ENCODE measurements around the gene SPATA13.

SPATA13 gene

DNA sequence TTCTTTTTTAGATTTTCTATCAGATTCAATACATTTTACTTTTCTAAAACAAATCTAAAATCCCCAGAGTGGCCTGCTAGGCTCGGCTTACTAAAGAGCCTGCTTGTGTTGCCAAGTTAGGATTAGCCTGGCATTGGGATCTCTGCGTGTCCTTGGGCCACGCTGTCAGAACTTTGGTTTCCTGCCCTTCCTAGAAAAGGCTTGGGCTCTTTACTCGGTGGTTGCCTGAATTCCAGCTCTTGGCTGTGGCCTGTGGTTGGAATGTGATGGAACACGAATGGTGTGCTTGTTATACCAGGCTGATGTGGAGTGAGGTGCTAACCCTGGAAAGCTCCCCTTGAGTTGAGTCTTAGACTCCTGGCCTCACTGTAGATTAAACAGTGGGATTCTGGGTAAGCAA, 8.5 kb downstream of the SPATA13 start:
- DNase-seq: no peak

DNA sequence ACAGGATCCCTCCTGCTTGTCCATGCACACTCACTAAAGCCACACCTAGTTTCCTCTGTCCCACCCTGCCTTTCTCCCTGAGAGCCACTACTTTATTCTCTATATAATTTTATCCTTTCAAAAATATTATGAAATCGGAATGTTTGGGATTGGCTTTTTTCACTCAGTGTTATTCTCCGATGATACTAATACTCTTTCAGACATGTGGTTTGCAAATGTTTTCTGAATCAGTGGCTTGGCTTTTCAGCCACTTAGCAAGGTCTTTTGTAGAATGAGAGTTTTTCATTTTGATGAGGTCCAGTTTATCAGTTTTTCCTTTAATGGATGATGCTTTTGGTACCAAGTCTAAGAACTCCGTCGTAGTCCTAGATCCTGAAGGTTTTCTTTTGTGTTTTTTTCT, 11.6 kb downstream of the SPATA13 start:
- no peak for DNase-seq

DNA sequence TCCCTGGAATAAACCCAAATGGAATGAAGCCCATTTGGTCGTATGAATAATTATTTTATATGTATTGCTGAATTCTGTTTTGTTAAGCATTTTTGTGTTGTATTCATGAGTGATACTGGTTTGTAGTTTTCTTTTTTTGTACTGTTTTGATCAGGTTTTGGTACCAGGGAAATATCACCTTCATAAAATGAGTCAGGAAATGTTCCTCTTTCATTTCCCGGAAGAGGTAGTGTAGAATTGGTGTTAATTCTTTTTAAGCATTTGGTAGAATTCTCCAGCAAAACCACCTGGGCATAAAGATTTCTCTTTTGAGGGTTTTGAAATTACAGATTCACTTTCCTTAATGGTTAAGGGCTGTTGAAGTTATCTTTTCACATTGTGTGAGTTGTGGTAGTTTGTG, 13.3 kb downstream of the SPATA13 start:
- no peak for DNase-seq

DNA sequence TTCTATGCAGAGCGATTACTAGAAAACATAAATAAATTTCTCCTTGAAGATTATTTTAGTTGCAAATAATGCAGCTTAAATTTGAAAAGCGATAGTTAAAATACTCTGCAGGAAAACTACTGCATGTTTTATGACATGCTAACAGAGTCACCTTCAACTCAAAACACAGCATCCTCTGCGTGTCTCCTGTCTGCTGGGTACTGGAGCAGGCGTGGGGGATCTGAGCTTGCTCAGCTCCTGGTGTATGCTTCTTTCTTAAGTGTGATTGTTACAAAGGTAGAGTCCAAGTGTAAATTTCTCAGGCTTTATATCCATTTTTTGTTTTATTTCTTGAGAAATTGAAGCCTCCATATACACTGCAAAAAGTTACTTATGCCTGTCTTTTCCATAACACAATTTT, 15.3 kb downstream of the SPATA13 start:
- no peak for DNase-seq

DNA sequence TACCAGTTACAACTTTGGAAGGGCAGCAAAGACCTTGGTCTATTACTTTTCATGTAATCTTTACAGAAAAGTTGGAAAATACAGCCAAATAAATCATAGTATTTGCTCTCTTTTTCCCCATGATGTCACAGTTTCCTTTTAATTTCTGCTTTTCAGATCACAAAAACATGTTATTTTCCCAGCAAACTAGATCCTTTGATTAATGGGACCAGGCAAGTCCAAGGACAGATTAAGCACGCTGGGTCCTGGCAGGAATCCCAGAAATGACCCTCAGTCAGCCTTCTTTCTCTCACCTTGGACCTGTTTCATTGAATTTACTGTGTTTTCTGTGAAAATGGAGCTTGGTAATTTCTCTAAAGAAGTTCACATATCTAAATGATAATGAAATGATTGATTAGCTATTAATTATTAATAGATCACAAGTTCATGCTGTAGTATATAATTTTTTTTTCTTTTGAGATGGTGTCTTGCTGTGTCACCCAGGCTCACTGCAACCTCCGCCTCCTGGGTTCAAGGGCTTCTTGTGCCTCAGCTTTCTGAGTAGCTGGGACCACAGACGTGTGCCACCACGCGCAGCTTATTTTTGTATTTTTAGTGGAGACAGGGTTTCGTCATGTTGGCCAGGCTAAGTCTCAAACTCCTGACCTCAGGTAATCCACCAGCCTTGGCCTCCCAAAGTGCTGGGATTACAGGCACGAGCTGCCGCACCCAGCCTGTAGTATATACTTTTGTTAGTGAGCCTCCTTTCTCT, 16.0 kb downstream of the SPATA13 start:
- DNase-seq: no peak

DNA sequence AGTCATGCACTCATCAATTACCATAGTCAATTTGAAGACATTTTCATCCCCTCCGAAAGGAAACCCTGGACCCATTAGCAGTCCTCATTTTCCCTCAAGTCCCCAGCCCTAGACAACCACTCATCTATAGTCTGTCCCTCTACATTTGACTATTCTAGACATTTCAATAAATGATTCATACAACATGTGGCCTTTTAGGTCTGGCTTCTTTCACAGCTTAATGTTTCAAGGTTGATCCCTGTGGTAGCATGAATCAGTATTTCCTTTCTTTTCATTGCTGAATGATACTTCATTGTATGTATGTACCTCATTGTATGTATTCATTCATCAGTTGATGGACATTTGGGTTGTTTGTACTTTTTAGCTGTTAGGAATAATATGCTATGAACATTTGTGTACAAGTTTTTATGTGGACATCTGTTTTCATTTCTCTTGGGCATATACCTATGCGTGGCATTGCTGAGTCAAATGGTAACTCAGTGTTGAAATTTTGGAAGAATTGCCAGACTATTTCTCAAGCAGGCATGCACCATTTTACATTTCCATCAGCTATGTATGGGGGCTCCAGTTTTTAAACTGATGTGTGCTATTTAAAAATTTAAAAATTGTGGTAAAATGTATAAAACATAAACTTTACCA, 18.4 kb downstream of the SPATA13 start:
- DNase-seq: no peak

DNA sequence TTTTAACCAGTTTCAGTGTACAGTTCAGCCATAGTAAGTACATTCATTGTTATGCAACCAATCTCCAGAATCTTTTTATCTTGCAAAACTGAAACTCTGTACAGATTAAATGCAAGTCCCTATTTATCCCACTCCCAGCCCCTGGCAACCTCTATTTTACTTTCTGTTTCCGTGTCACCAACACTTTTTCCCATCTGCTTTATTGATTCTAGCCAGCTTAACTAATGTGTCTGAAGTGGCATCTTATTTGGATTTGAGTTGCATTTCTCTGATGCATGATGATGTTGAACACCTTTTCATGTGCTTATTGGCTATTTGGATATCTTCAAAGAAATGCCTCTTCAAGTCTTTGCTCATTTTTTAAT, 18.9 kb downstream of the SPATA13 start:
- DNase-seq: no peak

DNA sequence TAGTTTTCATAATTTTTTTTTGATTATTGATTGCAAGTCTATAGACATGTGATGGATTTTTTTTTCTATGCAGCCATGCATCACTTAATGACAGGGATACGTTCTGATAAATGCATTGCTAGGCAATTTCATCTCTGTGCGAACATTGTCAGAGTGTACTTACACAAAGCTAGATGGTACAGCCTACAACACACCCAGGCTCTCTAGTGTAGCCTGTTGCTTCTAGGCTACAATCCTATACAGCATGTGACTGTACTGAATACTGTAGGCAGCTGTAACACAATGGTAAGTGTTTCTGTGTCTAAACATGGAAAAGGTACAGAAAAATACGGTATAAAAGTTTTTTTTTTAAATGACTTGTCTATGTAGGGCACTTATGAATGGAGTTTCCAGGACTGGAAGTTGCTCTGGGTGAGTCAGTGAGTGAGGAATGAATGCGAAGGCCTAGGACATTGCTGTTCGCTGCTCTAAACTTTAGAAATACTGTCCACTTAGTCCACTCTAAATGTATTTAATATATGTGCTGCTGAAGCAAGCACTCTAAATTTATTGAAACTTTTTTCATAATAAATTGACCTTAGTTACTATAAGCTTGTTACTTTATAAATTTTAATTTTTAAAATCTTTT, 20.3 kb downstream of the SPATA13 start:
- no peak for DNase-seq

DNA sequence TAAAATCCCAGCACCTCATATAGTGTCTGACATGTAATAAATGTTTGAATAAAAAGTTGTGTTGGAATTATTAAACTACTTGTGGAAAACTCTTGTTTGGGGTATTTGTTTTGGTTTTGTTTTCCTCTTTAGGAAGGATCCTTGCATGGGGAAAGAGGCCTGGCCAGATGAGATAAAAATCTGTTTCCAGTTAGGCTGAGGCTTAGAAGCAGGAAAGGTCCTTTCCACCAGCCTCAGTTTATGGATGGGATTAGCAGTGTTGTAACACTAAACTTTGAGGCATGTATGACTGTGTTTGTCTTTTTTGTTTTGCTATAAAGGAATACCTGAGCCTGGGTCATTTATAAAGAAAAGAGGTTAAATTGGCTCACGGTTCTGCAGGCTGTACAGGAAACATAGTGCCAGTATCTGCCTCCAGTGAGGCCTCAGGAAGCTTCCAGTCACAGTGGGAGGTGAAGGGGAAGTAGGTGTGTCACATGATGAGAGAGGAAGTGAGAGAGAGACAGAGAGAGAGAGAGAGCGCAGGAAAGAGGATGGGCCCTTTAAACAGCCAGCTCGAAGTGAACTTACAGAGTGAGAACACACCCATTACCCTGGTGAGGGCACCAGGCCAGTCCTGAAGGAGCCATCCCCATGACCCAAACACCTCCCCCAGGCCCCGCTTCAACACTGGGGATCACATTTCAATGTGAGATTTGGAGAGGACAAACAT, 21.6 kb downstream of the SPATA13 start:
- DNase-seq: no peak

DNA sequence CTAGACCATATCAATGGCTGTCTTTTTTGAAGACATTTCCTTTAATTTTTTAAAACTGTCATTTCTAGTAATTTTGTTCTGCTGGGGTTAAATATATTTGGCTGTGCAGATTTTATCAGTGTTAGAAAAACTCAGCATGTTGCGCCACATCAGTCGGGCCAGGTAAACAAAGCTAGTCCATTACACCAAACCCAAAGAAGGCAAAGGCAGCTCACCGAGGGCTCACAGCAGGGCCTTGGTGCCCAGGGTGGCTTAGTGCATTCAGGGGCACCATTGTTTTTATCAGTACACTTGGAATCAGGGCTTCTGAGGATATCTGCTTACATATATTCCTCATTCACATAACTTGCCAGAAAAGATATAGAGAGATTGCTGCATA, 22.2 kb downstream of the SPATA13 start:
- DNase-seq: no peak

DNA sequence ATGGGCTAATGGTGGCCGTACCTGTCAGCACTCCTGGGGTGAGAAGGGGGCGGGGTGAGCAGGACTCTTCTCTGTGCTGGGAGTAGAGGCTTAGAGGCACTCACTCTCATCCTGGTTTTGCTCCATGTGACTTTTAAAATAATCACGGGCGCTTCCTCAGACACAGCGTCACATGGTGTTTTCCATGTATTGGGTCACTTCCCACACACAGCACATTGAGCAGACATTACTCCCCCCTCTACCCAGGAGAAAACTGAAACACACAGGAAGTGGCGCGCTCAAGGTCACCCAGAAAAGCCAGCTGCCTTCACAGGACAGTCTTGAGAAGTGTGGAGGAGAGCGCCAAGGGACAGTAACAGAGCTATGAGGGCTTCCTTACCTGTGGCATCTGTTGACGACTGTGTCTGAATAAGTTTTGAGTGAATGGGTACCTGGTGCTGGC, 23.2 kb downstream of the SPATA13 start:
- no peak for DNase-seq

DNA sequence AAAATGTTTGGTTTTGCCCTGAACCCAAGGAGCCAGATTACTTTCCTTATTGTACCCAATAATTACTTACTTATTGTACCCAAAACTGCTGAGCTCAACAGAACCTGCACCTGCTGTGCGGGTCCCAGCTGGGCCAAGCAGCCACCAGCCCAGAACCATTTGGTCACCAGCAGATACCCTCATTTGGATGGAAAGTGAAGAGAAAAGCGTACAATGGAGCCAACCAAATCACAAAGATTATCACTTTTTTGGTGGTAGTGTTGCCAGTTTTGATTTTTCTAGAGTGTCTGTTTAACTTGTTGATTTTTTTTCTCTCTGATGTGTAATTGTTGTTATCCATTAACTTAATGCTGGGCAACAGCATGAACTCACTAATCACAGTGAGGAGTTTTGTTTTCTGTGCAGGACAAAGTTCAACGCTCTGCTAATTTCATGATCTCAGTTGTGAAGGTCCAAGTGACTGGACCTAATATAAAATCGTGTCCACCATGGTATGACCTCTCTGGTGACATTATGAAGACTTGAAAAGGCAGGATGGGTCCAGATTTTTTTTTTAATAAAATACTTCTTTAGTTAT, 23.8 kb downstream of the SPATA13 start:
- DNase-seq: no peak

DNA sequence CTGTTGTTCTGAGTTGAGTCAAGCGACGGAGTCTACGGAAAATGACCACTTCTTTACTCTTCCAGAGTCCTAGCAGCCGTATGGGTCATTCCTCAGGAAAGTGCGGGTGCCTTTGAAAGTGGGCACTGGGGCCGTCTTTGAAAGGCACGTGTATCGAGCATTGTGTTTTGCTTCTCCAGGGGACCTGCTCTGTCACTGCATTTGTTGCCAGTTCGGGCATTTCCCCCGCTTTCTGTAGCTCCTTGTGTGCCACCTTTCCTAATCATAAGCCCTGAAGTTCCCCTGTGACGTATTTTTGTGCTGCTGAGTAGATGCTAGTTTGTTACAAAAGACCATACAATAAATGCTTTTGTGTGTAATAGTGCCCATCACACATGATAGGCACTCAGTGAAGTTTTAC, 24.4 kb downstream of the SPATA13 start:
- DNase-seq: no peak

DNA sequence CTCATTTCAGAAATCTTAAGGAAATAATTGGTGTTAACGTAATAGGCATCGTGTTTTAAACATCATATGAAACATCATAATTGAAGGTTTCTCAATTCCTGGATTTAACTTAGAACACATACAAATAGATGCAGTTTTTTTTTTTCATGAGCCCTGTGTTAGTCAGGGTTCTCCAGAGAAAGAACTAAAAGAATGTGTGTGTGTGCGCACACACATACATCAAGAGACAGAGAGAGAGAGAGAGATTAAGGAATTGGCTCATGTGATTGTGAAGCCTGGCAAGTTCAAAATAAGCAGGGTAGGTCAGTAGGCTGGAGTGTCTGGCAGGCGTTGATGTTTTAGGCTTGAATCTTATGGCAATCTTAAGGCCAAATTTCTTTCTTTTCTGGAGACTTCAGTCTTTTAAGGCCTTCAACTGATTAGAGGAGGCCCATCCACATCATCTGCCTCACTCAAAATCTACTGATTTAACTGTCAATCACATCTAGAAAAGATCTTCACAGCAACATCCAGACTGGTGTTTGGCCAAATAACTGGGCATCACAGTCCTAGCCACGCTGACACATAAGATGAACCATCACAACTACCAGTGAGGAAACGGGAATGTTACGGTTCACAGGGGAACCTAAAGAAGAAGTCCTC, 25.2 kb downstream of the SPATA13 start:
- DNase-seq: no peak

DNA sequence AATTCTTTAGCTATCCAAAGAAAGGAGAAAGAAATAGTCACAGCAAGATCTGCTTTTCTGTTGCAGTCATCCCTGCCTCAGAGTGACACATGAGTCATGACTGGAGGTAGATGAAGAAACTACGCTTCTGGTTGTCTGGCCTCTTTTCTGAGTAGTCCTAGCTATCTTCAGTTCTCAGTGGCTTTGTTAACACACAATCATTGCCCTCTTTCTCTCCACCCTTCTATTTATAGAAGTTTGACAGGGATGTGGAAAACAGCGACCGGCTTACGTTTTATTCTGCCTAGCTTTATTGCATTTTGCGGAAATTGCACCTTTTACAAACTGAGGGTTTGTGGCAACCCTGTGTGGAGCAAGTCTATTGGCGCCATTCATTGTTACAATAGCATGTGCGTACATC, 26.7 kb downstream of the SPATA13 start:
- no peak for DNase-seq

DNA sequence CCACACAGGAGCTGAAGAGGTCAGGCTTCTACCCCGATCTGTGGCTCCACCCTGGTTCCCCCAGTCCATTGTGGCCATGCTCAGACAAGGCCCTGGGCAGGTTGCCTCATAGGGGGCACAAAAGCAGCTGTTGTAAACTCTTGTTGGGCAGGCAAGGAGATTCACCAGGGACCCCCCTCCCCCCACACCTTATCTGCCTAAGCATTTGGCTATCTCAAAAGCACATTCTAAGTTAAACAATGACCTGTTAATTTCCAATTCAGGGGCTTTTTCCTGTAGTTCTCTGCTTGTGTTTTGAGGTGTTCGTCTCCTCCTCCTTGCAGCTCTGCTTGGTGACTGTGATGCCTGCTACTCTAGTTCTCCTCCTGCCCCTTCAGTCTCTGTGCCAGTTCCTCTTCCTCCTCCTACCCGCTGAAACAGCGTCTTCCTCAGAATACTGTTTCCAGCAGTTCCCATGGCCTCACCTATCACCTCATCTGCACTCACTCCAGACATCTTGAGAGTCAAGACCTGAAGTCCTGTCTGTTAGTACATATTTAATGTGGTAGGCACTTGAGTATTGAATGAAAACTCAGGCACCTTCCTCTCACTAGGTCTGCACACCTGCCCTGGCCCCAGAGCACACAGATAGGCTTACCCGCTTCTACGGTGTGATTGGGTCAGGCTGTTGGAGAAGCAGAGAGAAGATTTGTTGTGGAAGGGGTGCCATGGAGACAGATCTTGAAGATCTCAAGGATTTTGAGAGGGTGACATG, 31.7 kb downstream of the SPATA13 start:
- no peak for DNase-seq

DNA sequence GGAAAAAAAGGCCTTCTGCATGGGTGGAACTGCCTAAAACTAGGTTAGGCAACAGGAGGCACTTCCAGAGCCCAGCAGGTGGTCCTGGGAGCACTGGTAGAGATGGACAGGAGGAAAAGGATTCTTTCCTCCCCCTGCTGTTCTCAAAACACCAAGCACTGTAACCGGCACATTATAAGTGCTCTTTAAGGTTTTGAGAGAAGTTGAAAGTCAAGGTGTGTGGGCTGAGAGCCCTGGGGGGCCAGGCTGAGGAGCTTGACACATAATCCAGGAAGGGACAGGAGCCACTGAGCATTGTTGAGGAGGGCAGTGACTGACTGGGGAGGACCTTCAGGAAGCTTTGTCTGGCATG, 32.3 kb downstream of the SPATA13 start:
- no peak for DNase-seq

DNA sequence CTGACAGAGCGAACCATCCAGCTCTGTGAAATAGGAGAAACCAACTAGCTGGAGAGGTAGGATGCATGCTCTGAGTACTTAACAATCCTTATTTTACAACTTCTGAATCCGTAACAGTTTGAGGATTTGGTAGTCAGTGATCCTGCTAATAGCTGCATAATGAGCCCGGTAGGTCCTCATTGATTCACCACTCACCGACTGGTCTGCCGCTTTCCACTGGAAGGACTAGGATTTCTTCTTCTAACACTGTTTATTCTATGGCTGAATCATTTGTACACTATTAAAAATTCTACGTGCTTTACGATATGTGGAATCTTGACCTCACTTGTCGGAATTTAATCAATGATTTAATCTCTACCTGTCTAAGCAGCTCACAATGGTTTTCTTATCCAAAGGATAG, 33.9 kb downstream of the SPATA13 start:
- no peak for DNase-seq

DNA sequence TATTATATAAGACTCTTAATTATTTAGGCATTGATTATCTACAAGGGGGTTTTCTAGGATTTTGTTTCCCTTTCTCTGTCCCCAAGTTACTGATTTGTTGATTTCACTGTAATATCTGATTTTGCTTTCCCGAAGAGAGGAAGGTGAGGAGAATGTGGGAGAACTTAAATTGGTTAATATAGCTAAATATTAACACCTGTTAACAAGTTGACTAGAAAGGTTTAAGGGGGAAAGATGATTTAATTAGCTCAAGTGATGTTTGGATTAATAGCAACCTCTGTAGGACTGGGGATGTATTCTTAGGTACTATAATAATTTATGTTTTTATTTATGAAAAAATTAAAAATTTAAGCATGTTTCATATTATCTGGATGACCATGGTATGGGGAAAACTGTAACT, 35.1 kb downstream of the SPATA13 start:
- DNase-seq: no peak

DNA sequence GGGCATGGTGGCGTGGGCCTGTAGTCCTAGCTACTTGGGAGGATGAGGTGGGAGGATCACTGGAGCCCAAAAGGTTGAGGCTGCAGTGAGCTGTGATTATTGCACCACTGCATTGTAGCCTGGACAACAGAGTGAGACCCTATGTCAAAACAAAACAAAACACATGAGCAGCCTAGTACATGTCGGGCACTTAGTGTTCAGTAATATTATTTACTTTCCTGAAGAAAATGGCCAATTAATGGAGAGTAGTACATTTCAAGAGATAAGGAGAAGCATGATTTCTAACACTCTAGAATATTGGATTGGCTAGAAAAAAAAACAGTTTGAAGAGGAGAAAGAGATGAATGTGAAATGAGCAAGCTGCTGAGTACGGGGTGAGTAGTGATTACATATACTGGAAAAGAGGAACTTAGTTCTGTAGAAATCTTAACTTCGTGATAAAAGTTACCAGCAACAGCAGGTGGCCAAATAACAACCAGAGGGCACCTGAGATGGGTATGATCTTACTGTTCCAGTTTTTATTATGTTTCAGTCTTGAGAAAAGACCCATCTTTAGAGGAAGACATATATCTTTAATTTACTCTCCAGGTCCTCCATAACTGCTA, 36.2 kb downstream of the SPATA13 start:
- no peak for DNase-seq

DNA sequence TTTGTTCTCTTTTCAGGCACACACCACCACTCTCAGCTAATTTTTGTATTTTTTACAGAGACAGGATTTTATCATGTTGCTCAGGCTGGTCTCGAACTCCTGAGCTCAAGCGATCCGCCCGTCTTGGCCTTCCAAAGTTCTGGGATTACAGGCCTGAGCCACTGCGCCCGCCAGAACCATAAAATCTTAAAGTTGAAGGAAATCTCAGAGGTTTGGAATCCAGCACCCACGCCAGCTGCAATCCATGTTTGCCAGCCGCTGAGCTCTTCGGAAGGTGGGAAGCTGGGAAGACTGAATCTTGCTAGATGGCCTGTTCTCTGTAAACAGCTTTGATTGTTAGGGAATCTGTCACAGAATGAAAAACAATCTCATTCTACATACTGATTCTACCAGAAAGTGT, 38.5 kb downstream of the SPATA13 start:
- no peak for DNase-seq

DNA sequence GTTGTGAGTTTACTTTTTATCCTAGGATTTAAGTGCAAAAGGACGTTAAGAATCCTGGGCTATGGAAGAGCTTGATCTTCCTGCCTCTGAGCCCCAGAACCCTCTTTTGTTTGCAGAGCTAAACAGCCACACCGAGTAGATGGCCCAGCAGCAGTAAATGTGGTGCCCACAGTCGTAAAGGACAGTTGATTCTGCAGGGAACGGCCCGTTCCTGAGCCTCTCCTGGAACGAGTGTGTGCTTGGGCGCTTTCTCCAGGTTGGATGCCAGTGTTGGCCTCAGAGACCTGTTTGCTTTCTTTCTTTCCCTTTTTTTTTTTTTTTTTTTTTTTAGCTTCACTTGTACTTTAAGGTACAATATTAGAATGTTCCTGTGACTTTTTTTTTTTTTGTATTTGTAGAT, 41.7 kb downstream of the SPATA13 start:
- no peak for DNase-seq

All from NCI-H2171 (cell line).